ENCODE measurements around the gene MTFR1L. TPM values are rescaled to one million over a fixed set of nuclear protein-coding genes. Genes with fewer than 3 reads are reported as not detected.

MTFR1L gene
- total RNA-seq, 1 donor from 2014 or later, result 20.9 TPM

DNA sequence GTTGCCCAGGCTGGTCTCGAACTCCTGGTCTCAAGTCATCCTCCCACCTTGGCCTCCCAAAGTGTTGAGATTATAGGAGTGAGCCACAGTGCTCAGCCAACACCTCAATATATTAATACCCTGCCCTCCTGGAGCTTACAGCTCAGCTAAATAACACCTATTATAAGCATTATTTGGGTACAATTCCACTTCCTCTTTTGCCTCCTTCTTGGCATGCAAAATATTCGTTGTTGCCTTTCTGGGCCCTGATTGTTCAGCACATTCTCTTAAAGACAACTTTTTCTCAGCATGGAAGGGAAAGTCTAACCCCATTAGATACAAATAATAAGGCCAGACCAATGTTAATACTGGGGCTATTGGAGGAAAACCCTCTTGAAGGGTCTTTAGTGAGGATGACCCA, 53.0 kb downstream of the MTFR1L start:
- Histone ChIP-seq H3K27ac (no peak overlapping the region), H3K4me3 (no peak overlapping the region), H3K27me3 (no peaks in the 10 kb centered on the region), H3K4me1 (peaks cover 7 to 16% of the 10 kb centered on the region in 2 donors), H3K9me3 (no peaks in the 10 kb centered on the region), H3K36me3 (no peaks in the 10 kb centered on the region)
- no peak for DNase-seq (ENCODE audit: low spot score in 2 of 2)
- TF ChIP-seq CTCF (IDR thresholded peaks at IDR 0.05), result no peak
- intact Hi-C loops (cut with DNase I), result no loop called here

GRCh38 chr1:25873120-25873519, 53.4 kb downstream of the MTFR1L start:
- DNase-seq (ENCODE audit: low spot score in 2 of 2), result no peak
- H3K27ac ChIP-seq, result no peak overlapping the region
- H3K4me1 ChIP-seq, result peaks cover 7 to 16% of the 10 kb centered on the region in 2 donors
- no peaks in the 10 kb centered on the region for H3K9me3 ChIP-seq
- no peak overlapping the region for H3K4me3 ChIP-seq
- H3K27me3 ChIP-seq, result no peaks in the 10 kb centered on the region
- intact Hi-C loops (cut with DNase I), result no loop called here
- no peak for TF ChIP-seq CTCF (IDR thresholded peaks at IDR 0.05)
- H3K36me3 ChIP-seq, result no peaks in the 10 kb centered on the region

DNA sequence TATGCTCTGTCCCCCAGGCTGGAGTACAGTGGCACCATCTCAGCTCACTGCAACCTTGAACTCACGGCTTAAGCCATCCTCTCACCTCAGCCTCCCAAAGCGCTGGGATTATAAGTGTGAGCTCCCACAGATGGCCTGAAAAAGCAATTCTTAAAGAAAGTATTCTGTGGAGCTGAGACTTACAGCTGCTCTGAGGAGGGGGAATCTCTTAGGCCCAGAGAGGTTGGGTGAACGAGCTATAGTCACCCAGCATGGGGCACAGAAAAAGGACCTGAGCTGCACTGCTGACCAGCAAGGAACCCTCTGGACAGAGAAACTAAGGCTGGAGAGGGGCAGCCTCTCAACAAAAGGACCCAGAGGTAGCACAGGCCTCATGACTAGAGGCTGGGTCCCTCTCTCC, 54.5 kb downstream of the MTFR1L start:
- H3K27me3 ChIP-seq, result no peaks in the 10 kb centered on the region
- H3K27ac ChIP-seq, result peak overlapping the region; percentile 71 to 79
- intact Hi-C loops (cut with DNase I), result no loop called here
- no peak for DNase-seq (ENCODE audit: low spot score in 2 of 2)
- no peaks in the 10 kb centered on the region for H3K9me3 ChIP-seq
- TF ChIP-seq CTCF (IDR thresholded peaks at IDR 0.05), result no peak
- peaks cover 7 to 16% of the 10 kb centered on the region in 2 donors for H3K4me1 ChIP-seq
- peak overlapping the region; percentile 72 to 80 for H3K4me3 ChIP-seq
- H3K36me3 ChIP-seq, result no peaks in the 10 kb centered on the region

GRCh38 chr1:25874635-25875153, 54.9 kb downstream of the MTFR1L start:
- Histone ChIP-seq H3K36me3 (no peaks in the 10 kb centered on the region), H3K4me3 (peak overlapping the region; percentile 72 to 80), H3K9me3 (no peaks in the 10 kb centered on the region), H3K27me3 (no peaks in the 10 kb centered on the region), H3K27ac (peak overlapping the region; percentile 71 to 79), H3K4me1 (peaks cover 7 to 16% of the 10 kb centered on the region in 2 donors)
- intact Hi-C loops (cut with DNase I), result no loop called here
- no peak for TF ChIP-seq CTCF (IDR thresholded peaks at IDR 0.05)
- no peak for DNase-seq (ENCODE audit: low spot score in 2 of 2)

GRCh38 chr1:25875154-25875855, 55.6 kb downstream of the MTFR1L start, which contains the start of gene PAQR7:
TSS of gene PAQR7 (minus strand) at chr1:25875708. CDS start at chr1:25863839, 11,869 bp downstream.
- H3K27me3 ChIP-seq, result no peaks in the 10 kb centered on the region
- intact Hi-C loops (cut with DNase I), result no loop called here
- H3K36me3 ChIP-seq, result no peaks in the 10 kb centered on the region
- no peak for TF ChIP-seq CTCF (IDR thresholded peaks at IDR 0.05)
- H3K27ac ChIP-seq, result peak within 1 kb of the TSS; percentile 71 to 79
- H3K9me3 ChIP-seq, result no peaks in the 10 kb centered on the region
- DNase-seq (ENCODE audit: low spot score in 2 of 2), result peak; percentile 33 to 85
- H3K4me1 ChIP-seq, result peaks cover 7 to 16% of the 10 kb centered on the region in 2 donors
- peak within 1 kb of the TSS; percentile 72 to 80 for H3K4me3 ChIP-seq

All from ascending aorta (tissue), 2 donors.